Fibroblast of peridontal ligament (primary cell): ENCODE measurements around the gene CRPPA.
A peak's percentile ranks its signal among the peaks of the same experiment; 100 is the strongest.

ENCODE experiments used
- DNase-seq: peaks from one replicate; pipeline ENCODE4 v3.0.0-alpha.2; 2010; ENCODE audit errors: extremely low read depth

Gene CRPPA

DNA sequence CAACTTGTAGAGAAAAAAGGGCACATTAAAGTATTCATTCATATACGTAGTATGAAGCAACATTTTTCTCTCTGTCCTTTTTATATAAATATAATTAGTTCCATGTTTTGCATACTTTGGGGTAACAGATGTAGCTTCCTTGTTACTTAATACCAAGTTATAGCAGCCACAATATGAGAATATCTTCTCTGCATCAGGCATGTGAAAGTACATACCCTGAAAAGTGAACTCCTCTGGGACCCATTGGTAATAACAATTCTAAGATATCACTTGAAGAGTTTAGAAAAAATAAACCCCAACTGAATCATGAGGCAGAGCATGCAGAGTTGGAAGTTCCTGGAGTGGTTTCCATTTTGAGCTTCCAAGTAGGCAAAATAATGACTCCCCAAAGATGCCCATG lies 2.4 kb upstream of the CRPPA start:
- peak; percentile 76 for DNase-seq

DNA sequence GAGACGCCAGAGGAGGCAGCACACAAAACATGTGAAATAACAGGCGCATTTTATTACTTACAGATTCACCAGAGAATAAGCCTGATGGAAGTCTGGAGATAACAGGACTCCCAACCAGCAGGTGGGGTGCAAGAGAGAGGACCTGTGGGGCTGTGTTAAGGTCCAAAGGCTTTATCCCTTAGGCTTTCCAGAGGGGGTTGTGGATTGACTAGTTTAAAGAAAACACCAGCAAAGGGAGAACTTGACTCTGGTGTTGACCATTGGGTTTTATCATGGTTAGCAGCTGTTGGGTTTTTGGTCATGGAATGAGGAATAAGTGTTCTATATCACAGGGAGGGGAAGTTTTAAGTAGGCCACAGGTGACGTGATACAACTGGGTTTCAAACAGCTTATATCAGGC lies 1.6 kb upstream of the CRPPA start:
- no peak for DNase-seq

DNA sequence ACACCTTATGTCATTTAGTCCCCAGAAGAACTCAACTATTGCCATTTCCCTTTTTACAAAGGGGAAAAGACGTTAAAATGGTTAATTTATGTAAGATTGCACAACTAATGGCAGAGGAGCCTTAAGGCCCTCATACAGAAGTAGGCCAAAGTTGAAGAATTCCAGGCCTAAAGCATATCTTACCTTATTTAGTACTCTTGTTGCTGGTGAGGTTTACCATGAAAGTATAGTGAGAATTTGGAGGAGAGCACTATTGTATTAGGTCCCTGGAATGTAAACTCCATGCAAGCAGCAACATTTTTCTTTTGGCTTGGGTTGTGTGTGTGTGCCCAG lies 731 bp upstream of the CRPPA start:
- peak; percentile 28 for DNase-seq

- peak; percentile 82 for DNase-seq
Observed at GRCh38 chr7:16420649-16421332, 547 bp downstream of the CRPPA start.

DNA sequence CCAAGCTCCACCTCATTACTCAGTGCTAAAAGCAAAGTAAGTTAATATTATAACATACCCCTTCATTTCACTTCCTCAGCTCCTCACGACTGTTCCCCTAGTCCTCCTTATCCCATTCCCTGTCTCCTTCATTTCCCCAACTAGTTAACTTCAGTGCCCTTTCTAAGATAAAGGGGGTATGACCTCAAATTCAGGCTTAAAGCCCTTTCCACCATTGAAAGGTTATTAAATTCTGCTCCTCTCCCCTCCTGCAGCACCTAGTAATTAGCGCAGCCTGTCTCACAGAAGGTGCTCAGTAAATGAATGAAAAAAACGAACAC lies 1.0 kb downstream of the CRPPA start:
- no peak for DNase-seq

DNA sequence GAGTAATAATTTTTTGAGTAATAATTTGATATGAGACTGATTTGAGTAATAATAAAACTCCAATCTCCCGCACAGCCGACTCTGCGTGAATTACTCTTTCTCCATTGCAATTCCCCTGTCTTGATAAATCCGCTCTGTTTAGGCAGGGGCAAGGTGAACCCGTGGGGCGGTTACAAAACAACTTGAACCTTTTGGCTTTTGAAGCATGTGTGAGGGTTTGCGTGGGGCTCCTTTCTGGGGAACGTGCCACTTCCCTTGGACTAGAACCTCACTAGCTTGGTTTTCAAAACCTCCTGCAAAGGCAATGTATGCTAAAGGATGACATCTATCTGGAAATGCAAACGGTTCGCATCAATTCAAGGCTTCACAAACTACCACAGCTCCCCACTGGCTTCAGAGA lies 1.5 kb downstream of the CRPPA start:
- no peak for DNase-seq

GRCh38 chr7:16419126-16419525 lies 2.2 kb downstream of the CRPPA start:
- DNase-seq: no peak

GRCh38 chr7:16417906-16418305 lies 3.4 kb downstream of the CRPPA start:
- no peak for DNase-seq

DNA sequence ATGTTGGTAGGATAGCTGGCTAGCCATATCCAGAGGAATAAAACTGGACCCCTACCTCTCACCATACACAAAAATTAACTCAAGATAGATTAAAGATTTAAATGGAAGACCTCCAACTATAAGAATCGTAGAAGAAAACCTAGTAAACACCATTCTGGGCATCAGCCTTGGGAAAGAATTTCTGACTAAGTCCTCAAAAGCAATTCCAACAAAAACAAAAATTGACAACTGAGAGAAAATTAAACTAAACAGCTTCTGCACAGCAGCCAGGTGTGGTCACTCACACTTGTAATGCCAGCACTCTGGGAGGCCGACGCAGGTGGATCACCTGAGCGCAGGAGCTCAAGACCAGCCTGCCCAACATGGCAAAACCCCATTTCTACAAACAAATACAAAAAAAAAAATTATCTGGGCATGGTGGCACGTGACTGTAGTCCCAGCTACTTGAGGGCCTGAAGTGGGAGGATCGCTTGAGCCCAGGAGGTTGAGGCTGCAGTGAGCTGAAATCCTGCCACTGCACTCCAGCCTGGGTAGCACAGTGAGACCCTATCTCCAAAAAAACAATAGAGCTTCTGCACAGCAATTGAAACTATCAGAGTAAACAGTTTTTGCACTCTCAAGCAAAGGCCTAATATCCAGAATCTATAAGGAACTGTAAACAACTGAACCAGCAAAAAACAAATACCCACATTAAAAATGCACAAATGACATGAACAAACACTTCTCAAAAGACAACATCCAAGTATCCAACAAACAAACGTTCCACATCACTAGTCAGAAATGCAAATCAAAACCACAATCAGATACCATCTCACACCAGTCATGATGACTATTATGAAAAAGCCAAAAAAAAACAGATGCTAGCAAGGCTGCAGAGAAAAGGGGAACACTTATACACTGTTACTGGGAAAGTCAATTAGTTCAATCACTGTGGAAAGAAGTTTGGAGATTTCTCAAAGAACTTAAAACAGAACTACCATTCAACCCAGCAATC lies 4.8 kb downstream of the CRPPA start:
- DNase-seq: peak; percentile 68

DNA sequence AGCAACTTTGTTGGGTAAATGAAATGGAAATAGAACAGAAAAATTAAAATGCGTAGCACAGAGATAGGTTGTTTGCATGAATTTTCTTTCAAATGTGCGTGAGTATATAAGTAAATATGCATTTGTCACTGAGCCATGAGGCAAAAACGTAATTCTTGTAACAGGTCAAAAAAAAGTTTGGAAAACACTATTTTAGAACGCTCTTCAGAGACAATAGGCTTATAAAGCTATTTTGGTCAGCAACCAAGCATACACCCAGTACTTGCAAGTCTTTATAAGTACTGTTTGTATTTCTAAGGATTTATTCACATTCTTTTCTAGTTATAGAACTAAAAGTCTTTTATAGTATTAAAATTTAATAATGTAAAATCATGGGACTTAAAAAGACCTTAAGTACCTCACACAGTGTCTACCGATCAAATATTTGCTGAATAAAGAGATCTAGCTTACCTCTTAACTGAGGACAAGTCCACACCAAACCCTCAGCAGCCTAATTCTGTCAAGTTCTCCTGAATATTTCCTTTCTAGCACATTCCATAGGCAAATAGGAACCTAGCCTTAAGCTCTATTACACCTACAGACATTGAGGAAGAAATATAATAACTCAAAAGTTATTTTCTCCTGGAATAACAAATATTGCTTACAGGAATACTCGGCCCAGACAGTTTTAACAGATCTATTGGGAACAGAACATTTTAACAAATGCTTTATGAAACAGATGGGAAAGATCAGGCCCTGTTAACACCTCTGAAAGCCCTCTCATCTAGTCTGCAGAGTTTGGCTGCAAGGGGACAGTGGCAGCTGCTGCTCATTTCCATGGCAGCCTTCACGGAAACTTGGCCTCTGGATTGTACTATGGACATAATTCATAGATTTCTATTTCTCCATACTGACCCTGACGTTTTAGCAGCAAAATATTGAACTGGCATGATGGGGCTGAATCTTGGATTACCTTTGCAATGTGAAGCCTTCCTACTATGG lies 8.8 kb downstream of the CRPPA start:
- DNase-seq: no peak

DNA sequence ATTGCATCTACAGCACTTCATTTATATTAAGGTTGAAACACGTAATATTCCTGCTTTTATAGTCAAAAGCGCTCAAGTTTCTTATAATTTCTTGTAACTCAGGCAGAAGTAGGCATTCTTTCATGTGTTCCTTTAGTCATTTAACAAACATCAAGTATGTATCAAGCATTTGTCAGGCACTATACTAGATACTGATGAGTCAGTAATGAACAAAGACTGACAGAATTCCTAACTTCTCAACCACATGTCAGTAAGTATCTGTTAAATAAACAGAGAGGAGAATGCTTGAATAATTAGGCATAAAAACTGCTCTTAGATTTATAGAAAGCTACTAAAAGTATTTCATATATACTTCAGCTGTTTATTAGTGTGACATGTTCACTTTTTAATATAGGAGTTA lies 9.9 kb downstream of the CRPPA start:
- DNase-seq: no peak

DNA sequence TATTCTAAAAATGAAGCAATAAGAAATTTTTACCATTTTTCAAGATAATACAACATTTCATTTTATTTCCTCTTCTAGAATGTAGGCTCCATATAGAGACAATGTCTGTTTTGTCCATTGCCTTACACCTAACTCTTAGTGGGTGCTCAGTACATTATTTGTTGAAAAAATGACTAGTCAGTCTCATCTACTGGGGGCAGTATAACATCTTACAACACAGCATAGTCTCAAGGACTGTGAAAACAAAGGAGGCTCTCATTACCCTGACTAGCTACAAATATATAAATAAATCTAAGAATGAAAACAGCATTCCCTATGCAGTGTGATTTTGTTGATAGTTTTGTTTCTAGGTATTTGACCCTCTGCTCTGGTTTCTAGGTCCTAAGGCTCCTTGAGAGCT lies 11.6 kb downstream of the CRPPA start:
- no peak for DNase-seq

GRCh38 chr7:16404636-16405035 lies 16.7 kb downstream of the CRPPA start:
- no peak for DNase-seq

DNA sequence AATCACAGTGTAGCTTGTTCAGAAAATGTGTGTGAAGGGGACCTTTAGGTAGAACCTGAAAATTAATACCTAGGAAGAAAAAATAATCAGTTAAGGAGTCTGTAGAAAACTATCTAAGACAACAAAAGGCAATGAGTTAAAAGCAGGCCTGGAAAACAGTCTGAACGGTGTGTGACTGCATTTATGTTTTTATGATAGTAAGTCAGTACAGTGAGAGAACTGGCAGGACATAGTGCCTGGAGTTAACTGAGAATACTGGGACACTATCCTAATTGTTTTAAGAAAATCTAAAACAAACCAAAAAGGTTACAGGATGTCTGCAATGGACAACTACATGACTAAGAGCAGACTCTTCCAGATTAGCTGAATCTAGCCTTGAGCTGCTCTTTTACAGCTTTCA lies 17.9 kb downstream of the CRPPA start:
- no peak for DNase-seq

DNA sequence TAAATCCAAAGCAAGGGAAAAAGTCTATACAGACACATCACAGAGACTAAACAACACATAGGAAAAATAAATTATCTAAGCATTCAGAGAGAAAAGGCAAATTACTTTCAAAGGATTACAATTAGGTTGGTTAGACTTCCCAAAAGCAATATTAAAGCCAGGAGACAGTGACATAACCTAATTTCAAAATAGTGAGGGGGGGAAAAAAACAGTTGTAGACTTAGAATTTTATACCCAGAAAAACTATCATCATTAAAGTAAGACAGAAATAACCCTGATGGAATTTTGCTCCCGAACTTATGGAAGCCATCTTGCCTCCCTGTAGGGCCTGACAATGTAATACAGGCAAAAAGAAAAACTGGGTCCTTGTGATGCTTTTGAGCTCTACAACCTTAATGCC lies 18.4 kb downstream of the CRPPA start:
- DNase-seq: no peak

DNA sequence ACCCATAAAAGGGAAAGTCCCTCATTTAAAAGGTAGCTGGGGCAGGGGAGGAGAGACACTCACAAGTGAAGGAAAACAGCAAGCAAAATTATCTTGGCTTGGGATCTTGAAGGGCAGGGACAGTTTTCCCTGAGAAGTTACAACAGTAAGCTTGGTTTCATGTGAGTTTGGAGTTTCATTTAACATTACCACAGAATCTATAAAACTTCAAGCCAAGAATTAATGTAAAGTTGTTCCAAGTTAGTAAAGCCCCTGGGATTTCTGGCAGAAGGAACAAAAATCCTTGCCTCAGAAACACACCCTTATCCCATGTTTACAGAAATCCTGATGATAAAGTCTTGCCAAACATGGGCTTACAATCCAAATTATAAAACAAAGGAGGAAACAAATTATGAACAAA lies 19.2 kb downstream of the CRPPA start:
- peak; percentile 63 for DNase-seq

- no peak for DNase-seq
Observed at GRCh38 chr7:16400893-16401275, 20.5 kb downstream of the CRPPA start.

DNA sequence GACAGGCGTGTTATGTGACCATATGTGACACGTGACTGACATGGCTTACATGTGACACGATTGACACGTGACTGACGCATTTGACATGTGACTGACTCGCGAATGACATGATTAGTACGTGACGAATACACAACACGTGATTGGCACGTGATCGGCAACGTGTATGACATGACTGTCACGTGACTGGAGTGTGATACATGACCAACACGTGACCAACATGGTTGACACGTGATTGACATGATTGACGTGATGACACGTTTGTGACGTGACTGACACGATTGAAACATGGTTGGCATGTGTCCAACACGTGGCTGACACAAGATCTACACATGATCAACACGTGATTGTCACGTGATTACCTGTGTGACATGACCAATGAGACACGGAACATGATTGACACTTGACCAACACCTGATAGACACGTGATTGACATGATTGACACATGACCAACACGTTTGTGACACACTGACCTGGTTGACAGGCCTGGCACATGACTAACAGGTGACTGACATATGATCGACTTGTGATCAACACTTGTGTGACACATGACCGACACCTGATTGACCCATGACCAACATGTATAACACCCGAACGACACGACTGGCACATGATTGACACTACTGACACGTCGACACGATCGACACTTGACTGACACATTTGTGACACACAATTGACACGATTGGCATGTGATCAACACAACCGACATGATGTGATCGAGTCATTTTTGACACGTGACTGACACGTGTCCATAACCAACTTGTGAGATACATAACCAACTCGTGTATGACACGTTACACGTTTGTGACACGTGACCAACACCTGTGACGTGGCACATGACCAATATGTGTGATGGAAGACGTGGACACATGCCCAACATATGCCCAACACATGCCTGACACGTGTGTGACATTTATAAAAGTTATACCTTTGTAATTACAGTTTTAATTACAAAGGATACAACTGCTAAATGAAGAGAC lies 21.1 kb downstream of the CRPPA start:
- no peak for DNase-seq

- DNase-seq: no peak
Observed at GRCh38 chr7:16399265-16399831, 22.0 kb downstream of the CRPPA start.

GRCh38 chr7:16398146-16399017 lies 23.0 kb downstream of the CRPPA start:
- DNase-seq: no peak
